ENCODE measurements around the gene HIVEP1. TPM values are rescaled to one million over a fixed set of nuclear protein-coding genes. Genes with fewer than 3 reads are reported as not detected.

The HIVEP1 gene
- total RNA-seq, 1 donor from 2014 or later: 21.5 TPM

DNA sequence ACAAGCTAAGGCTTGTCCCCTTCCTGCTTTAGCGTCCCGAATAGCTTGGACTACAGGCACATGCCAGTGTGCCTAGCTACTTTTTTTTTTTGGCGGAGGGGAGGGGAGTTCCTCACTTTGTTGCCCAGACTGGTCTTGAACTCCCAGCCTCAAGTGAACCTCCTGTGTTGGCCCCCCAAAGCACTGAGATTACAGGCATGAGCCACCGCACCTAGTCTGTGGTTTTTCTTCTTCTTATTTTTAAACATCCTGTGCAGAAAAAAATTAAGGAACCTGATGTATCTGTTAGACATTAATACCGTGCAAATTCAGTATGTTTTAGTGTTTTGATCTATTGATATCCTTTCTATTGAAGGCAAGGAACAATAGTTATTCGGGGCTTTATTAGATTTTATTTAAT is 25.7 kb downstream of the HIVEP1 start:
- TF ChIP-seq, protein P1, sequence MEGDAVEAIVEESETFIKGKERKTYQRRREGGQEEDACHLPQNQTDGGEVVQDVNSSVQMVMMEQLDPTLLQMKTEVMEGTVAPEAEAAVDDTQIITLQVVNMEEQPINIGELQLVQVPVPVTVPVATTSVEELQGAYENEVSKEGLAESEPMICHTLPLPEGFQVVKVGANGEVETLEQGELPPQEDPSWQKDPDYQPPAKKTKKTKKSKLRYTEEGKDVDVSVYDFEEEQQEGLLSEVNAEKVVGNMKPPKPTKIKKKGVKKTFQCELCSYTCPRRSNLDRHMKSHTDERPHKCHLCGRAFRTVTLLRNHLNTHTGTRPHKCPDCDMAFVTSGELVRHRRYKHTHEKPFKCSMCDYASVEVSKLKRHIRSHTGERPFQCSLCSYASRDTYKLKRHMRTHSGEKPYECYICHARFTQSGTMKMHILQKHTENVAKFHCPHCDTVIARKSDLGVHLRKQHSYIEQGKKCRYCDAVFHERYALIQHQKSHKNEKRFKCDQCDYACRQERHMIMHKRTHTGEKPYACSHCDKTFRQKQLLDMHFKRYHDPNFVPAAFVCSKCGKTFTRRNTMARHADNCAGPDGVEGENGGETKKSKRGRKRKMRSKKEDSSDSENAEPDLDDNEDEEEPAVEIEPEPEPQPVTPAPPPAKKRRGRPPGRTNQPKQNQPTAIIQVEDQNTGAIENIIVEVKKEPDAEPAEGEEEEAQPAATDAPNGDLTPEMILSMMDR (conservative IDR thresholded peaks at IDR 0.05): no peak
- Mint-ChIP-seq H3K9me3 (no peaks in the 10 kb centered on the region), H3K27me3 (ENCODE audit: low read depth) (no peaks in the 10 kb centered on the region), H3K4me1 (peaks cover 29% of the 10 kb centered on the region), H3K36me3 (ENCODE audit: low read depth) (peaks cover 12% of the 10 kb centered on the region), H3K27ac (ENCODE audit: unreplicated experiment) (no peak overlapping the region), H3K4me3 (no peak overlapping the region)
- no peak for DNase-seq (ENCODE audit: low read depth, low spot score)

DNA sequence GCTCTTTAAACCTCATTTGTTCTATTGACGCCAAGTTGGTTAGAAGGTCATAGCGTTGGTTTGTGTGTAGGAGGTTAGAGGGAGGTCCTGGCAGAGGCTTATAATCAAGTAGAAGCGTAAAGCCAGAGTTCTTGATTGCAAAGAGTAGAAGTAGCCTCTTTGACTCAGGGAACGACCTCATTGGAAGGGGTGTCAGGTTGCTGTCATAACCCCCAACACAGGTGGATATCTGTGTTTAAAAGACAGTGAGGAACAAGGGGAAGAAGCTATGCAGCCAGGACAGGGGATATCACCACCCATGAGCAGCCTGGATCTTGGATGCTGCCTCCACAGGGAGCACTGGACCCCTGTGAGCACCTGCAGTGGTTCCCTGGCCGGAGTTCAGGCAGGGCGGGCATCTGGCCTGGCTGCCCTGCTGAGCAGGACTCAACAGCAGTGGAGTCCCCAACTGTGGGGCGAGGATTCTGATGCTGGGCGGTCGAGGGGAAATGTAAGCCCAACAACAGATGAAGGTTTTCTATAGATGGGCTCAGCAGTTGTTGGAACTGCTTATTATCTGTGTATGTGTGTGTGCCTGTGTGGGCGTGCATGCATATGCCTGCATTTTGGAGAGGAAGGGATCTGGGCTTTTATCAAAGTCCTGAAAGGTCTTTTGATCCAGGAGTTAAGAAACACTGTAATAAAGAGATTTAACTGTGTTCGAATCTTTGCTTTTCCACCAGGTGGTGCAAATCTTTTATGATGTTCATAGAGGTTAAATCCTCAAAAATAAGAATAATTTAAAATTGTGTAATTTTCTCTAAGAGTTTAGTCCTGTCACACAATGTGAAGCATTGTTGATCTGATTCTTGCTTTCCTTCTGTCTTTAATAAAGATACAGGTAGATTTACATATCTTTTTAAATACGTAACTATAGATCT is 27.7 kb downstream of the HIVEP1 start:
- Mint-ChIP-seq H3K27ac (ENCODE audit: unreplicated experiment) (no peak overlapping the region), H3K27me3 (ENCODE audit: low read depth) (no peaks in the 10 kb centered on the region), H3K9me3 (no peaks in the 10 kb centered on the region), H3K4me3 (no peak overlapping the region), H3K36me3 (ENCODE audit: low read depth) (peaks cover 11% of the 10 kb centered on the region), H3K4me1 (peaks cover 18% of the 10 kb centered on the region)
- no peak for DNase-seq (ENCODE audit: low read depth, low spot score)
- TF ChIP-seq, protein P1 (conservative IDR thresholded peaks at IDR 0.05): no peak

DNA sequence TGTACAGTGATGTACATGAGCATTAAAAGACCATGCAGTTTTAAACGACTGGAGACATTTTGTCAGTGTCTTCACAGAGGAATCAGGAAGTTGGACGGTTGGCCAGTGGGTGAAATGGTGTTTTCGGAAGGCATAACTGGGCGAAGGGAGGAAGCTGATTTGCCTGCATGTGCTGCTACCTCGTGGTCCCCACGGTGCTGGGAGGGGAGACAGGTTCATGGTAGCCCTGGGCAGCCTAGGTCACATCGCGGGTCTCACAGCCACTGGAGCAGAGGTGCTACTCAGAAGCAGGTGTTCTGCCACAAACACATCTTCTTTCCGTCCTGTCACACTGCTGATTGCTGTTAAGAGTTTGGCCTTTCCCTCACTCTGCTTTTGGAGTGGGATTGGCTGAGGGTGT is 35.2 kb downstream of the HIVEP1 start:
- peaks cover 6% of the 10 kb centered on the region for H3K4me1 Mint-ChIP-seq
- DNase-seq (ENCODE audit: low read depth, low spot score): no peak
- TF ChIP-seq, protein P1 (conservative IDR thresholded peaks at IDR 0.05): no peak
- H3K9me3 Mint-ChIP-seq: no peaks in the 10 kb centered on the region
- H3K27me3 Mint-ChIP-seq (ENCODE audit: low read depth): no peaks in the 10 kb centered on the region
- H3K27ac Mint-ChIP-seq (ENCODE audit: unreplicated experiment): peak overlapping the region; percentile 5
- H3K36me3 Mint-ChIP-seq (ENCODE audit: low read depth): no peaks in the 10 kb centered on the region
- no peak overlapping the region for H3K4me3 Mint-ChIP-seq

DNA sequence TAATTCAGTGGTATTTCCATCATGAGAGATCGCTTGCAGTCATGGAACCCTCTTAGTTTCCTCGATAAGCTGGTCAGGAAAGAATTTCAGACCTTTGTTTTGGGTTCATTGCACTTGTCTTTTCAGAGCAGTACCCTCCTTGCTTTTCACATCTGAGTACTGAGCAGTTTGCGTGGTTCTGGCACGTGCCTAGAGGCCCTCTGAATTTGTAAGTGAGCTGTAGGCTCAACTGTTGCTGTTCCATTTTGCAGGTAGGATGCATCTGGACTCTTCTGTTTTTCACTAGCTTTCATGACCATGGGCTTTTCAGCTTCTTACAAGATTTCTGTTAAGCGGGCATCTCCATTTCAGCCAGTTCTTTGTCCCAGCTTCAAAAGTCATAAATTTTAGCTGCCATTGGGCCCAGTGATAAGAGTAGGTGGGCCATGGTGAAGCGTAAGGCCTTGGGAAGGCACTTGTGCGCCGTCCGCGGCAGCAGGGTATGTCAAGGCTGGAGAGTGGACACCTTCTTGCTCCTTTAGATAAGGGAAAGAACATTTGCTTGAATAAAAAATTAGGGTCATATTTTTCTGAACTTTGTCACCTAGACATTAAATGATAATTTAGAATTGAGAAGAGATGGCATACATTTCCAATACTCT is 35.8 kb downstream of the HIVEP1 start:
- Mint-ChIP-seq H3K27me3 (ENCODE audit: low read depth) (no peaks in the 10 kb centered on the region), H3K4me3 (no peak overlapping the region), H3K36me3 (ENCODE audit: low read depth) (no peaks in the 10 kb centered on the region), H3K27ac (ENCODE audit: unreplicated experiment) (no peak overlapping the region), H3K4me1 (peaks cover 6% of the 10 kb centered on the region), H3K9me3 (no peaks in the 10 kb centered on the region)
- TF ChIP-seq, protein P1 (conservative IDR thresholded peaks at IDR 0.05): no peak
- DNase-seq (ENCODE audit: low read depth, low spot score): no peak

DNA sequence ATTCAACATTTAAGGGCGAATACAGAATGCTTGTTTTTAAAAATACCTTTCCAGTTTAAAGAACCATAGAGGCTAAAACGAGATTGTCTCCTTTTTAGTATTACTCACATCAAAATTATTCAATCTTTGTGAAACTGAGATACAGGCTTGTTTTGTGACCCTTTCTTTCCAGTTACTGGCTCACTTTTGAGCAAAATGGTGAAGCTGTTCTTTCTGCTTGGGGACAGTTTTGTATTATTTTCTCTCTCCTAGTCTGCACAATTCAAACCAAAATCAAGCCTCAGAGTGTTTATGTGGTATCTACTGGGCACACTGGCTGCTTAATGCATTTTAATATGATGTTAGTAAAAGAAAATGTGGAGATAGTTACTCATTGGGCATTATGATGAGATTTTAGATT is 36.5 kb downstream of the HIVEP1 start:
- Mint-ChIP-seq H3K36me3 (ENCODE audit: low read depth) (no peaks in the 10 kb centered on the region), H3K9me3 (no peaks in the 10 kb centered on the region), H3K27me3 (ENCODE audit: low read depth) (no peaks in the 10 kb centered on the region), H3K4me3 (no peak overlapping the region), H3K27ac (ENCODE audit: unreplicated experiment) (no peak overlapping the region), H3K4me1 (peaks cover 6% of the 10 kb centered on the region)
- TF ChIP-seq, protein P1 (conservative IDR thresholded peaks at IDR 0.05): no peak
- DNase-seq (ENCODE audit: low read depth, low spot score): no peak

Measured in neural crest cell (in vitro differentiated cells).